ENCODE results near the gene MAPK1.

The MAPK1 gene

GRCh38 chr22:21860491-21861039 is 6.9 kb downstream of the MAPK1 start:
- Histone ChIP-seq H3K79me2 (ENCODE audit: control insufficient read depth, insufficient read depth, low read length) (peaks cover 80% of the 10 kb centered on the region), H3K18ac (ENCODE audit: low read length) (no peak overlapping the region), H2AK5ac (ENCODE audit: low read length) (no peak overlapping the region), H2BK5ac (ENCODE audit: low read length) (no peak overlapping the region), H2BK120ac (ENCODE audit: low read depth, low read length) (no peak overlapping the region), H3K4me2 (ENCODE audit: low read length) (no peak overlapping the region), H3K4me3 (ENCODE audit: low read length) (no peak overlapping the region), H3K4me1 (ENCODE audit: control insufficient read depth, low read depth, low read length) (peaks cover 5% of the 10 kb centered on the region), H4K8ac (ENCODE audit: low read depth, low read length) (no peak overlapping the region), H3K36me3 (ENCODE audit: control insufficient read depth, insufficient read depth, low read length) (no peaks in the 10 kb centered on the region), H3K4ac (ENCODE audit: low read depth, low read length) (no peak overlapping the region), H3K9ac (ENCODE audit: low read length) (no peak overlapping the region), H2BK15ac (replicated peaks; ENCODE audit: low read depth) (no peak overlapping the region), H3K27ac (ENCODE audit: low read depth, low read length) (no peak overlapping the region), H3K79me1 (ENCODE audit: low read length) (peaks cover 35% of the 10 kb centered on the region), H3K56ac (ENCODE audit: low read length) (no peak overlapping the region), H3K23ac (ENCODE audit: low read length) (no peak overlapping the region), H3K27me3 (ENCODE audit: insufficient read depth, low read length, poor library complexity) (no peaks in the 10 kb centered on the region), H4K5ac (ENCODE audit: low read length) (no peak overlapping the region)
- no CpG with 5 or more reads among the region's 4 CpGs for WGBS (ENCODE audit: extremely low coverage, insufficient coverage, low lambda C conversion rate)
- DNase-seq, result no peak

GRCh38 chr22:21858025-21858764 is 9.2 kb downstream of the MAPK1 start:
- WGBS (ENCODE audit: extremely low coverage, insufficient coverage, low lambda C conversion rate), result no CpG with 5 or more reads among the region's 4 CpGs
- Histone ChIP-seq H2BK120ac (ENCODE audit: low read depth, low read length) (no peak overlapping the region), H3K9ac (ENCODE audit: low read length) (no peak overlapping the region), H3K4me2 (ENCODE audit: low read length) (no peak overlapping the region), H4K5ac (ENCODE audit: low read length) (no peak overlapping the region), H3K79me1 (ENCODE audit: low read length) (peaks cover 29% of the 10 kb centered on the region), H3K27ac (ENCODE audit: low read depth, low read length) (no peak overlapping the region), H4K8ac (ENCODE audit: low read depth, low read length) (no peak overlapping the region), H3K56ac (ENCODE audit: low read length) (no peak overlapping the region), H3K23ac (ENCODE audit: low read length) (no peak overlapping the region), H2BK5ac (ENCODE audit: low read length) (no peak overlapping the region), H3K79me2 (ENCODE audit: control insufficient read depth, insufficient read depth, low read length) (peaks cover 80% of the 10 kb centered on the region), H3K4me1 (ENCODE audit: control insufficient read depth, low read depth, low read length) (peaks cover 3% of the 10 kb centered on the region), H2BK15ac (replicated peaks; ENCODE audit: low read depth) (no peak overlapping the region), H3K18ac (ENCODE audit: low read length) (no peak overlapping the region), H2AK5ac (ENCODE audit: low read length) (no peak overlapping the region), H3K4ac (ENCODE audit: low read depth, low read length) (no peak overlapping the region), H3K27me3 (ENCODE audit: insufficient read depth, low read length, poor library complexity) (no peaks in the 10 kb centered on the region), H3K4me3 (ENCODE audit: low read length) (no peak overlapping the region), H3K36me3 (ENCODE audit: control insufficient read depth, insufficient read depth, low read length) (no peaks in the 10 kb centered on the region)
- DNase-seq, result no peak

GRCh38 chr22:21857481-21857914 is 9.9 kb downstream of the MAPK1 start:
- H3K4ac ChIP-seq (ENCODE audit: low read depth, low read length), result no peak overlapping the region
- no peak overlapping the region for H2BK15ac ChIP-seq (replicated peaks; ENCODE audit: low read depth)
- no peak overlapping the region for H3K27ac ChIP-seq (ENCODE audit: low read depth, low read length)
- H3K23ac ChIP-seq (ENCODE audit: low read length), result no peak overlapping the region
- no peak overlapping the region for H3K4me2 ChIP-seq (ENCODE audit: low read length)
- peaks cover 77% of the 10 kb centered on the region for H3K79me2 ChIP-seq (ENCODE audit: control insufficient read depth, insufficient read depth, low read length)
- no peaks in the 10 kb centered on the region for H3K27me3 ChIP-seq (ENCODE audit: insufficient read depth, low read length, poor library complexity)
- peaks cover 3% of the 10 kb centered on the region for H3K4me1 ChIP-seq (ENCODE audit: control insufficient read depth, low read depth, low read length)
- no peak overlapping the region for H3K18ac ChIP-seq (ENCODE audit: low read length)
- no peak for DNase-seq
- no peak overlapping the region for H2AK5ac ChIP-seq (ENCODE audit: low read length)
- peaks cover 25% of the 10 kb centered on the region for H3K79me1 ChIP-seq (ENCODE audit: low read length)
- H4K8ac ChIP-seq (ENCODE audit: low read depth, low read length), result no peak overlapping the region
- no peak overlapping the region for H2BK5ac ChIP-seq (ENCODE audit: low read length)
- no peak overlapping the region for H3K4me3 ChIP-seq (ENCODE audit: low read length)
- no CpG with 5 or more reads among the region's 4 CpGs for WGBS (ENCODE audit: extremely low coverage, insufficient coverage, low lambda C conversion rate)
- no peak overlapping the region for H4K5ac ChIP-seq (ENCODE audit: low read length)
- H3K36me3 ChIP-seq (ENCODE audit: control insufficient read depth, insufficient read depth, low read length), result no peaks in the 10 kb centered on the region
- no peak overlapping the region for H3K56ac ChIP-seq (ENCODE audit: low read length)
- no peak overlapping the region for H2BK120ac ChIP-seq (ENCODE audit: low read depth, low read length)
- H3K9ac ChIP-seq (ENCODE audit: low read length), result no peak overlapping the region

GRCh38 chr22:21856868-21857267 is 10.6 kb downstream of the MAPK1 start:
- no peak overlapping the region for H4K8ac ChIP-seq (ENCODE audit: low read depth, low read length)
- H3K27ac ChIP-seq (ENCODE audit: low read depth, low read length), result no peak overlapping the region

GRCh38 chr22:21856197-21856596 is 11.2 kb downstream of the MAPK1 start:
- Histone ChIP-seq H4K5ac (ENCODE audit: low read length) (no peak overlapping the region), H3K79me2 (ENCODE audit: control insufficient read depth, insufficient read depth, low read length) (peaks cover 74% of the 10 kb centered on the region), H3K27ac (ENCODE audit: low read depth, low read length) (no peak overlapping the region), H3K79me1 (ENCODE audit: low read length) (peaks cover 21% of the 10 kb centered on the region), H2BK5ac (ENCODE audit: low read length) (no peak overlapping the region), H2AK5ac (ENCODE audit: low read length) (no peak overlapping the region), H4K8ac (ENCODE audit: low read depth, low read length) (no peak overlapping the region), H3K56ac (ENCODE audit: low read length) (no peak overlapping the region), H3K4me3 (ENCODE audit: low read length) (no peak overlapping the region), H2BK120ac (ENCODE audit: low read depth, low read length) (no peak overlapping the region), H3K4me1 (ENCODE audit: control insufficient read depth, low read depth, low read length) (no peaks in the 10 kb centered on the region), H3K23ac (ENCODE audit: low read length) (no peak overlapping the region), H3K4ac (ENCODE audit: low read depth, low read length) (no peak overlapping the region), H3K18ac (ENCODE audit: low read length) (no peak overlapping the region), H3K36me3 (ENCODE audit: control insufficient read depth, insufficient read depth, low read length) (no peaks in the 10 kb centered on the region), H3K27me3 (ENCODE audit: insufficient read depth, low read length, poor library complexity) (no peaks in the 10 kb centered on the region), H2BK15ac (replicated peaks; ENCODE audit: low read depth) (no peak overlapping the region), H3K4me2 (ENCODE audit: low read length) (no peak overlapping the region), H3K9ac (ENCODE audit: low read length) (no peak overlapping the region)
- DNase-seq, result no peak
- no CpG with 5 or more reads among the region's 10 CpGs for WGBS (ENCODE audit: extremely low coverage, insufficient coverage, low lambda C conversion rate)

More at GRCh38 chr22:21856868-21857267, 10.6 kb downstream of the MAPK1 start:
- no peak overlapping the region for H2BK120ac ChIP-seq (ENCODE audit: low read depth, low read length)
- no peak for DNase-seq
- no peak overlapping the region for H4K5ac ChIP-seq (ENCODE audit: low read length)
- no peaks in the 10 kb centered on the region for H3K27me3 ChIP-seq (ENCODE audit: insufficient read depth, low read length, poor library complexity)
- H2BK15ac ChIP-seq (replicated peaks; ENCODE audit: low read depth), result no peak overlapping the region
- no peak overlapping the region for H3K9ac ChIP-seq (ENCODE audit: low read length)
- no peak overlapping the region for H2BK5ac ChIP-seq (ENCODE audit: low read length)
- WGBS (ENCODE audit: extremely low coverage, insufficient coverage, low lambda C conversion rate), result no CpG with 5 or more reads among the region's 8 CpGs
- H3K36me3 ChIP-seq (ENCODE audit: control insufficient read depth, insufficient read depth, low read length), result no peaks in the 10 kb centered on the region
- no peak overlapping the region for H3K4me2 ChIP-seq (ENCODE audit: low read length)
- H3K79me2 ChIP-seq (ENCODE audit: control insufficient read depth, insufficient read depth, low read length), result peaks cover 76% of the 10 kb centered on the region
- no peak overlapping the region for H3K56ac ChIP-seq (ENCODE audit: low read length)
- H3K18ac ChIP-seq (ENCODE audit: low read length), result no peak overlapping the region
- H3K23ac ChIP-seq (ENCODE audit: low read length), result no peak overlapping the region
- no peak overlapping the region for H3K4ac ChIP-seq (ENCODE audit: low read depth, low read length)
- no peak overlapping the region for H2AK5ac ChIP-seq (ENCODE audit: low read length)
- H3K4me1 ChIP-seq (ENCODE audit: control insufficient read depth, low read depth, low read length), result peaks cover 3% of the 10 kb centered on the region
- no peak overlapping the region for H3K4me3 ChIP-seq (ENCODE audit: low read length)
- peaks cover 25% of the 10 kb centered on the region for H3K79me1 ChIP-seq (ENCODE audit: low read length)

Measured in mesendoderm (in vitro differentiated cells).